Lung (tissue), 12 donors: Measurements from ENCODE around the gene SSR3. TPM values are rescaled to one million over a fixed set of nuclear protein-coding genes. Genes with fewer than 3 reads are reported as not detected.

ENCODE experiments used
- ATAC-seq: fragments of 200-7000 bp; cut with Tn5 transposase; one replicate; pipeline ENCODE4 v1.9.1; 2020; ENCODE audit warnings: moderate number of reproducible peaks; ENCODE audit not compliant: insufficient read depth, low FRiP score
- DNase-seq, 3 donors: peaks; one replicate each; pipeline ENCODE4 v3.0.0-alpha.2; 2013 to 2017
- H3K27ac ChIP-seq, 2 donors: one replicate each; pipeline ENCODE4 v1.5.1; 2013; ENCODE audit warnings: mild to moderate bottlenecking in 2 of 2, moderate library complexity in 2 of 2, control low read depth in 1 of 2, inconsistent platforms in 1 of 2, low read depth in 1 of 2, low read length in 1 of 2
- H3K27me3 ChIP-seq, 3 donors: one replicate each; pipeline ENCODE4 v1.5.1; 2013; ENCODE audit warnings: low read length in 2 of 3; ENCODE audit not compliant: control insufficient read depth in 3 of 3, insufficient read depth in 3 of 3
- H3K36me3 ChIP-seq, 4 donors: one replicate each; pipeline ENCODE4 v1.5.1; 2013; ENCODE audit warnings: low read length in 4 of 4, mild to moderate bottlenecking in 1 of 4, moderate library complexity in 1 of 4; ENCODE audit not compliant: control insufficient read depth in 4 of 4, insufficient read depth in 4 of 4
- H3K4me1 ChIP-seq, 5 donors: one replicate each; pipeline ENCODE4 v1.5.1; 2013; ENCODE audit warnings: low read length in 5 of 5, mild to moderate bottlenecking in 2 of 5, moderate library complexity in 1 of 5; ENCODE audit not compliant: control insufficient read depth in 5 of 5, insufficient read depth in 5 of 5
- H3K4me3 ChIP-seq: one replicate; pipeline ENCODE4 v1.5.1; 2013; ENCODE audit warnings: mild to moderate bottlenecking, control low read depth, moderate library complexity
- H3K9ac ChIP-seq, 2 donors: one replicate each; pipeline ENCODE4 v1.5.1; 2013; ENCODE audit warnings: low read length in 2 of 2, control low read depth in 1 of 2; ENCODE audit not compliant: insufficient read depth in 1 of 2
- H3K9me3 ChIP-seq, 4 donors: one replicate each; pipeline ENCODE4 v1.5.1; 2013; ENCODE audit warnings: low read length in 3 of 4, mild to moderate bottlenecking in 1 of 4, moderate library complexity in 1 of 4; ENCODE audit not compliant: control insufficient read depth in 4 of 4, insufficient read depth in 3 of 4
- WGBS, 2 donors: extraction: QIAGEN DNeasy Blood & Tissue Kit; methylation state at CpG; one replicate each; pipeline ENCODE4 v1.1.7; 2013; 5-methylcytosine and 5-hydroxymethylcytosine counted together
- polyA plus RNA-seq, 2 donors: library from polyadenylated mRNA; stranded (reverse); fragments of 200-250 nt; gene quantifications; one replicate each; pipeline ENCODE4 v1.2.1, GENCODE V29; 2013
- total RNA-seq, 2 donors: library from RNA; depleted of rRNA in 1 of 2; stranded (reverse); fragments of >200 nt in 1 of 2; gene quantifications; one replicate each; pipeline ENCODE4 v1.2.1, GENCODE V29; 2014 to 2021
- TF ChIP-seq, protein P1 (sequence below): IDR thresholded peaks from 2 replicates; pipeline ENCODE4 v1.5.1; 2012; ENCODE audit warnings: mild to moderate bottlenecking; ENCODE audit errors: control extremely low read depth, extremely low read depth
- donor health status: control.
- donor health status: control.
- donor health status: Bipolar disorder and iron deficiency.
- donor health status: healthy.
- donor health status: DM: yes; HTN: yes; CAD: no.

Gene SSR3
- total and polyA plus RNA-seq, 4 donors, result 83.7 to 209 (median 188) TPM

DNA sequence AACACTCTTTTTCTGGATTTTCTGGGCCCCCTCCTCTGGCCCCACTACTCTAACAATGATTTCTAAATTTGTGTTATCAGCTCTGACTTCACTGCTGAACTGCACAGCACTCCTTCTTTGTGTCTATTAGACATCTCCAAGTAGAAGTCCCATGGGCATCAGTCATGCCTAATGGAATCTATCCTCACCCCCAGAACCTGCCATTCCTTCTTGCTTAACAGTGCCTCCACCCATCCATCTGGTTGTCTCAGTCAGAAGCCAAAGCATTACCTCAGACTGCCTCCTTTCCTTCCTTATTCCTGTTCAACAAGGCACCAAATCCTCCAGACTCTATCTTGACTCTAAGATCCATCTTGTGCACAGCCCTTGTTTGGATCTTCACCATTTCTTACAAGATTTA is 36.2 kb downstream of the SSR3 start:
- H3K36me3 ChIP-seq, result no peaks in the 10 kb centered on the region
- H3K4me1 ChIP-seq, result no peaks in the 10 kb centered on the region
- no peak overlapping the region for H3K9ac ChIP-seq
- peaks cover 0 to 3% (median 0%) of the 10 kb centered on the region in 3 donors for H3K27me3 ChIP-seq
- no peak overlapping the region for H3K4me3 ChIP-seq
- H3K27ac ChIP-seq, result no peak overlapping the region
- no peaks in the 10 kb centered on the region for H3K9me3 ChIP-seq
- DNase-seq, result no peak
- no peak for ATAC-seq
- TF ChIP-seq, protein P1, sequence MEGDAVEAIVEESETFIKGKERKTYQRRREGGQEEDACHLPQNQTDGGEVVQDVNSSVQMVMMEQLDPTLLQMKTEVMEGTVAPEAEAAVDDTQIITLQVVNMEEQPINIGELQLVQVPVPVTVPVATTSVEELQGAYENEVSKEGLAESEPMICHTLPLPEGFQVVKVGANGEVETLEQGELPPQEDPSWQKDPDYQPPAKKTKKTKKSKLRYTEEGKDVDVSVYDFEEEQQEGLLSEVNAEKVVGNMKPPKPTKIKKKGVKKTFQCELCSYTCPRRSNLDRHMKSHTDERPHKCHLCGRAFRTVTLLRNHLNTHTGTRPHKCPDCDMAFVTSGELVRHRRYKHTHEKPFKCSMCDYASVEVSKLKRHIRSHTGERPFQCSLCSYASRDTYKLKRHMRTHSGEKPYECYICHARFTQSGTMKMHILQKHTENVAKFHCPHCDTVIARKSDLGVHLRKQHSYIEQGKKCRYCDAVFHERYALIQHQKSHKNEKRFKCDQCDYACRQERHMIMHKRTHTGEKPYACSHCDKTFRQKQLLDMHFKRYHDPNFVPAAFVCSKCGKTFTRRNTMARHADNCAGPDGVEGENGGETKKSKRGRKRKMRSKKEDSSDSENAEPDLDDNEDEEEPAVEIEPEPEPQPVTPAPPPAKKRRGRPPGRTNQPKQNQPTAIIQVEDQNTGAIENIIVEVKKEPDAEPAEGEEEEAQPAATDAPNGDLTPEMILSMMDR, result no peak

GRCh38 chr3:156516961-156517360 is 38.0 kb downstream of the SSR3 start:
- no peak overlapping the region for H3K27ac ChIP-seq

GRCh38 chr3:156516284-156516683 is 38.6 kb downstream of the SSR3 start:
- no peaks in the 10 kb centered on the region for H3K36me3 ChIP-seq
- no peak overlapping the region for H3K4me3 ChIP-seq
- ATAC-seq (no peak), DNase-seq (no peak)
- TF ChIP-seq, protein P1, result no peak
- WGBS, 2 donors, result 76 to 83% methylated on average over 3 of the region's 3 CpGs
- no peak overlapping the region for H3K9ac ChIP-seq
- H3K27me3 ChIP-seq, result peaks cover 0 to 3% (median 0%) of the 10 kb centered on the region in 3 donors
- H3K9me3 ChIP-seq, result no peaks in the 10 kb centered on the region
- H3K27ac ChIP-seq, result no peak overlapping the region
- H3K4me1 ChIP-seq, result no peaks in the 10 kb centered on the region

More at GRCh38 chr3:156516961-156517360, 38.0 kb downstream of the SSR3 start:
- WGBS, 2 donors, result 34 to 50% methylated on average over 1 of the region's 1 CpG
- H3K9ac ChIP-seq, result no peak overlapping the region
- no peaks in the 10 kb centered on the region for H3K9me3 ChIP-seq
- DNase-seq (no peak), ATAC-seq (no peak)
- no peak overlapping the region for H3K4me3 ChIP-seq
- peaks cover 0 to 3% (median 0%) of the 10 kb centered on the region in 3 donors for H3K27me3 ChIP-seq
- TF ChIP-seq, protein P1, result no peak
- H3K36me3 ChIP-seq, result no peaks in the 10 kb centered on the region
- H3K4me1 ChIP-seq, result no peaks in the 10 kb centered on the region

- Histone ChIP-seq H3K36me3 (no peaks in the 10 kb centered on the region), H3K4me3 (no peak overlapping the region), H3K9me3 (no peaks in the 10 kb centered on the region), H3K27ac (no peak overlapping the region), H3K4me1 (no peaks in the 10 kb centered on the region), H3K9ac (no peak overlapping the region), H3K27me3 (no peaks in the 10 kb centered on the region)
- WGBS, 2 donors, result 62 to 82% methylated on average over 5 of the region's 5 CpGs
- ATAC-seq, result no peak
- TF ChIP-seq, protein P1, result no peak
- DNase-seq, result no peak
These were observed 41.3 kb downstream of the SSR3 start for GRCh38 chr3:156513619-156514018.
